GM19023 (cell line): Measurements from ENCODE around the gene CHTF18.

Source experiments
- ATAC-seq: cut with Tn5 transposase; IDR thresholded peaks from one replicate; pipeline ENCODE4 v1.9.1; 2021; ENCODE audit warnings: mild to moderate bottlenecking, moderate library complexity; ENCODE audit not compliant: unreplicated experiment

Gene CHTF18

DNA sequence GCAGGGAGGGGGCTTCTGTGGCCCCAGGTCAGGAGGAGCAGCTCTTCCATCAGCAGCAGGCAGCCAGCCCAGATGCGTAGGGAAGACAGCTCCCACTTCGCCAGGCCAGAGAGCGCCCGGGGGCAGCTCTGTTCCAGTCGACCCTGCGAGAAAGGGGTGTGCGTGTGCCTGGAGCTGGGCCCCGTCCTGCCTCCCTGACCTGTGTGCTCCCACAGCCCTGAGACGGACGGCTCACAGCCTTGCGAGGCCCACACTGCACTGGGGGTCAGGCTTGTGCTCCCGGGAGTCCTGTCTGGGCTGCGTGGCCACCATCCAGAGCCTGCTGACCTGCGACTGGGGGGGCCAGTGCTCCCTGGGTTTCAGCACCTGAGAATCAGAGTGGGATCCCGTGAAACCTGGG, 28.4 kb upstream of the CHTF18 start:
- no peak for ATAC-seq

DNA sequence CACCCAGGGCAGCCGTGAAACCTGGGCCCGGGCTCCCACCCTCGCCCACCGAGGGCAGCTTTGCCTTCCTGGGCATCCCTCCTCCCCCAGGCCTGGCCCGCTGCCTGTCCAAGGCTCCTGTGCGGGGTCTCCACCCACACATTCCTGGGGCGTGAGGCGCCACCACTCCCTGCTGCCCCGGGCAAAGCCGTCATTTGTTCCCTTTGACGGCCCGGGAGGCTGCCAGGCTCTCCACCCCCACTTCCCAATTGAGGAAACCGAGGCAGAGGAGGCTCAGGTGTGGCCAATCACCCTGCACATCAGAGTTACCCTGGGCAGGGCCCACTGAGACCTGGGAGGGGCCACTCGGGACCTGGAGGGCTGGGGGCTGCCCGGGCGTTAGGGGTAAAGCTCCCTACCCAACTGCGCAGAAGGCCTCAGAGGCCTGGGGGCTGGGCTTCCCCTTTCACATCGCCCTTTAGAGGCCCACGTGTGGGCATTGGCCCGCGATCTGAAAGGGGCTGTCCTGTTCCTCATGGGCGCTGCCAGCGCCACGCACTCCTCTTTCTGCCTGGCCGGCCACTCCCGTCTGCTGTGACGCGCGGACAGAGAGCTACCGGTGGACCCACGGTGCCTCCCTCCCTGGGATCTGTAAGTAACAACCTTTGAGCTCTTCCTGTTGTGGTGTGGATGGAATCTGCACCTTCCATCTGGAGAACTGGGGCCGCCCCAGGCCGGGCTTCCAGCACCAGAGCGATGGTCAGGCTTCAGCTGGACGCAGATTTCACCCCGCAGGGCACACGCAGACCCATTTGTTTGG, 27.7 kb upstream of the CHTF18 start, which contains the start of gene MSLN:
Gene MSLN, plus strand, starts transcription at position 190 of the 799 bp plus-strand sequence. CDS start 1,947 bp downstream, outside the sequence.
- ATAC-seq, result no peak

DNA sequence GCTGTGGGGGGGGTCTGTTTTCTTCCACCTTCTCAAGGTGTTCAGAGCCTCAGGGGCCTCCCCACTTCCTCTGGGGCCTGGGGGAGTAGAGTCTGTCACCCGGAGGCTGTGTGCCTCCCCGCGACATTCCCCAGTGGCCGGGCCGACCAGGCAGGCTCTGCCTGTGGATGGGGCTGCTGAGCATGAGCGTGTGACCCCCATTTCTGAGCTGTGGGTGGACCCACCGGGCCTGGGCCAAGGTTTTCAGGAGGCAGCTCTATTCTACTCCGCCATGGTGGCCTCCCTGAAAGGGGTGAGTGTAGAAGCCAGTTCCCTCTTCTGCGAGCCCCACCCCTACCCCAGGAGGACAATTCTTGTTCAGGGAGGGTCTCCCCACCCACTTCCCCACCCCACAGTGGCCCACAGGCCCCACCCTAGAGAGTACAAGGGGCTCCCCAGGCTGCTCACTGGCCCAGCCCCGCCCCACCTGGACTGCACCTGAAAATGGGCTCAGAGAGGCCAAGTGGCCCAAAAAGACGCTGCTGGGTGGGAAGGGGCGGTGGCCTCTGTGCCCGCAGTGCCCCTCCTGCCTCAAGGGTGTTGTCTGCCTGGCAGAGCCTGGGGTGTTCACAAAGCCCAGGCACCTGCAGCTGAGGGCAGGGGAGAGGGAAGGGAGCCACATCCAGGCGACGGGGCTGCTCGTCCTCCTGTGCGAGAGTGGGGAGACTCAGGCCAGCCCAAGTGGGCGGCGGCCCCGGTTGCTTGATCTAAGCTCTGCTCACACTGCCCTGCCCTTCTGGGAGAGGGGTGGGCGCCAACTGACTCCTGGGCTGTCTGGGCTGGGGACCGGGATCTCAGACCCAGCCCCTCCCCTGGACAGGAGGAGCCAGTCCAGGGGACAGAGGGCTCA, 26.6 kb upstream of the CHTF18 start:
- no peak for ATAC-seq

- no peak for ATAC-seq
Measured at GRCh38 chr16:762595-763268, 25.7 kb upstream of the CHTF18 start.

DNA sequence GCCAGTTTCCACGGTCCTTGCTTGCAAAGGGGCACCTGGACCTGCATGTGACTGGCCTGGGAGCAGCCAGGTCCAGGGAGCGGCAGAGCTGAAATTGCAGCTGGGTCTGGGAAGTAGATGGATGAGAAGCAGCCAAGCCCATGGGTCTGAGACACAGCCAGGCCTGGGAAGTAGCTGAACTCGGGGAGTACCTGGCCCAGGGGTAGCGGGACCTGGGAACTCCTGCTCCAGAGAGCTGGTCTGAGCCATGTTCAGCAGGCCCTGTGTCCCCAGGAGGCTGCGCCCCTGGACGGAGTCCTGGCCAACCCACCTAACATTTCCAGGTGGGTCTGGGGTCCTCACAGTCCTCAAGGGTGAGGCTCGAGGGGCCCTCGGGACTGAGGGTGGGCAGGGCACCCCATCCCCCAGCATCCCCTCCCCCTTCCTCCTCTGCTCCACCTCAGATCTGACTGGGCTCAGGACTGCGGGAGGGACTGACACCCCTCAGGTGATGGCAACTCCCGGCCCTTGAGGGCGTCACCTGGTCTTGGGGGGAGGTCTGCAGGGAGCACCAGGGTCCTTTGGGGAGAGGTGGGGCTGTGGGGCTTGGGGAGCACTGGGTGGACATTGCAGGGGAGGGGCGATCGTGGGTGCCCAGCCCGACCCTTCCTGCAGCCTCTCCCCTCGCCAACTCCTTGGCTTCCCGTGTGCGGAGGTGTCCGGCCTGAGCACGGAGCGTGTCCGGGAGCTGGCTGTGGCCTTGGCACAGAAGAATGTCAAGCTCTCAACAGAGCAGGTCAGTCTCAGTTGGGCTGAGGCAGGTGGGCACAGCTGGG, 24.8 kb upstream of the CHTF18 start:
- ATAC-seq, result no peak

GRCh38 chr16:764184-764750, 24.2 kb upstream of the CHTF18 start:
- no peak for ATAC-seq

DNA sequence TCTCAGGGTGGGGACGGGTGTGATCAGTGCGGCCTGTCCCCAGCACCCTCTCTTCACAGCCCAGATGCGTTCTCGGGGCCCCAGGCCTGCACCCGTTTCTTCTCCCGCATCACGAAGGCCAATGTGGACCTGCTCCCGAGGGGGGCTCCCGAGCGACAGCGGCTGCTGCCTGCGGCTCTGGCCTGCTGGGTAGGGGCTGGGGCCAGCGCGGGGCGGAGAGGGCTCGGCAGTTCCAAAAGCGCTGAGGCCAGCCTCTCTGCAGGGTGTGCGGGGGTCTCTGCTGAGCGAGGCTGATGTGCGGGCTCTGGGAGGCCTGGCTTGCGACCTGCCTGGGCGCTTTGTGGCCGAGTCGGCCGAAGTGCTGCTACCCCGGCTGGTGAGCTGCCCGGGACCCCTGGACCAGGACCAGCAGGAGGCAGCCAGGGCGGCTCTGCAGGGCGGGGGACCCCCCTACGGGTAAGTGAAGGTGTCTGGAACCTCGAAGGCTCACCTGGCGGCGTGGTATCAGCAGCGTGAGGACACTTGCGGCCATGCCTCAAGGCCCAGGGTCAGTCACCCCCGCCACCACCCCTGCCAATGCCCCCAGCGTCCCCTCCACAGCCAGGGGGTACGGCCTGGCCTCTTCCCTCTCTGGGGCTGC, 23.5 kb upstream of the CHTF18 start:
- ATAC-seq, result no peak

GRCh38 chr16:765488-765865, 22.9 kb upstream of the CHTF18 start:
- no peak for ATAC-seq

DNA sequence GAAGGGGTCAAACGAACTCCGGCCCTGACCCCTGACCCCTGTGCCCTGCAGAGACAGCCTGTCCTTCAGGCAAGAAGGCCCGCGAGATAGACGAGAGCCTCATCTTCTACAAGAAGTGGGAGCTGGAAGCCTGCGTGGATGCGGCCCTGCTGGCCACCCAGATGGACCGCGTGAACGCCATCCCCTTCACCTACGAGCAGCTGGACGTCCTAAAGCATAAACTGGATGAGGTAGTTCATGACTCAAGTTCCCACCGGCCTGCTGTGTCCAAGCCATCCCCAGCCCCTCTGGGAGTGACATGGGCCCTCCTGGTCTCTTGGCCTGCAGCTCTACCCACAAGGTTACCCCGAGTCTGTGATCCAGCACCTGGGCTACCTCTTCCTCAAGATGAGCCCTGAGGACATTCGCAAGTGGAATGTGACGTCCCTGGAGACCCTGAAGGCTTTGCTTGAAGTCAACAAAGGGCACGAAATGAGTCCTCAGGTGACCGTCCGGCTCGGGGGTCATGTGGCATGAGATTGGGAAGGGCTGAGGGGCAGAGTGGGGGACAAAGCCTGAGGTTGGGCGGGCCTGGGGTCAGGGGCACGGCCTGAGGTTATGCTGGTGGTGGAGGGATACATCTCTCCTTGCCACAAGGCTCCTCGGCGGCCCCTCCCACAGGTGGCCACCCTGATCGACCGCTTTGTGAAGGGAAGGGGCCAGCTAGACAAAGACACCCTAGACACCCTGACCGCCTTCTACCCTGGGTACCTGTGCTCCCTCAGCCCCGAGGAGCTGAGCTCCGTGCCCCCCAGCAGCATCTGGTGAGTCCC, 22.2 kb upstream of the CHTF18 start:
- no peak for ATAC-seq

DNA sequence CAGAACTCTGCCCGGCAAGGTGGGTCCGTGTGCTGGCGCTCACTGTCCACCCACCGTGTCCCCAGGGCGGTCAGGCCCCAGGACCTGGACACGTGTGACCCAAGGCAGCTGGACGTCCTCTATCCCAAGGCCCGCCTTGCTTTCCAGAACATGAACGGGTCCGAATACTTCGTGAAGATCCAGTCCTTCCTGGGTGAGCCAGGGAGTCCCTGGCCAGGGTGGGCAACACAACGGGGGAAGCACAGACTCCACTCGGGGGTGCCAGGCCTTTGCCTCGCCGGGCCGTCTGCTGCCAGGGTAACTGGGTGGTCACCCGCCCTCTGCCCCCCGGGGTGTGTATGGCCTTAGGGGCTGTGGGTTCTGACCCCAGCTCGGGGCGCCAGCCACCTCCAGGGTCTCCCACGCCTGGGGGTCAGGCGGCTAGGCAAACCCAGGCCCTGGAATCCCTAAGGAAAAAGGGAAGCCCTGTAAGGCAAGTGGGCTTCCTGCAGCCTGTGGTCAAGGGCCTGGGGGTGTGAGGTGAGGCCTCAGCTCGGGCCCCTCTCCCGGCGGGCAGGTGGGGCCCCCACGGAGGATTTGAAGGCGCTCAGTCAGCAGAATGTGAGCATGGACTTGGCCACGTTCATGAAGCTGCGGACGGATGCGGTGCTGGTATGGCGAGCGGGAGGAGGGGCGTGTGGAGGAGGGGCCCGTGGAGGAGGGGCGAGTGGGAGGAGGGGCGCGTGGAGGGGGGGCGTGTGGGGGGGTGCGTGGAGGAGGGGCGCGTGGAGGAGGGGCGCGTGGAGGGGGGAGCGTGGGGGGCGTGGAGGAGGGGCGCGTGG, 21.4 kb upstream of the CHTF18 start:
- no peak for ATAC-seq

DNA sequence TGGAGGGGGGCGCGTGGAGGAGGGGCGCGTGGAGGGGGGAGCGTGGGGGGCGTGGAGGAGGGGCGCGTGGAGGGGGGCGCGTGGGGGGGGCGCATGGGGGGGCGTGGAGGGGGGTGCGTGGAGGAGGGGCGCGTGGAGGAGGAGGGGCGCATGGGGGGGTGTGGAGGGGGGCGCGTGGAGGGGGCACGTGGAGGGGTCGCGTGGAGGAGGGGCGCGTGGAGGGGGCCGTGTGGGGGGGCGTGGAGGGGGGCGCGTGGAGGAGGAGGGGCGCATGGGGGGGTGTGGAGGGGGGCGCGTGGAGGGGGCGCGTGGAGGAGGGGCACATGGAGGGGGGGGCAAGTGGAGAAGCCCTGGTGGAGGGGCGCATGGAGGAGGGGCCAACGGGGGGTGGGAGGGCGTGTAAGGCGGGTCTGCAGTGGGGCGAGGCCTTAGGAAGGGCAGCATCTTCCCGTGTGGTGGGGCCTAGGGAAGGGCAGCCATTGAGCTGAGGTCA, 20.6 kb upstream of the CHTF18 start:
- ATAC-seq, result no peak

DNA sequence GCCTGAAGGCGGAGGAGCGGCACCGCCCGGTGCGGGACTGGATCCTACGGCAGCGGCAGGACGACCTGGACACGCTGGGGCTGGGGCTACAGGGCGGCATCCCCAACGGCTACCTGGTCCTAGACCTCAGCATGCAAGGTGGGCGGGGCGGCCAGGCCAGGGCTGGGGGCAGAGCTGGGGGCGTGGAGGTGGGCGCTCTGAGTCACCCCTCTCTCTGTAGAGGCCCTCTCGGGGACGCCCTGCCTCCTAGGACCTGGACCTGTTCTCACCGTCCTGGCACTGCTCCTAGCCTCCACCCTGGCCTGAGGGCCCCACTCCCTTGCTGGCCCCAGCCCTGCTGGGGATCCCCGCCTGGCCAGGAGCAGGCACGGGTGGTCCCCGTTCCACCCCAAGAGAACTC, 20.0 kb upstream of the CHTF18 start:
- no peak for ATAC-seq

DNA sequence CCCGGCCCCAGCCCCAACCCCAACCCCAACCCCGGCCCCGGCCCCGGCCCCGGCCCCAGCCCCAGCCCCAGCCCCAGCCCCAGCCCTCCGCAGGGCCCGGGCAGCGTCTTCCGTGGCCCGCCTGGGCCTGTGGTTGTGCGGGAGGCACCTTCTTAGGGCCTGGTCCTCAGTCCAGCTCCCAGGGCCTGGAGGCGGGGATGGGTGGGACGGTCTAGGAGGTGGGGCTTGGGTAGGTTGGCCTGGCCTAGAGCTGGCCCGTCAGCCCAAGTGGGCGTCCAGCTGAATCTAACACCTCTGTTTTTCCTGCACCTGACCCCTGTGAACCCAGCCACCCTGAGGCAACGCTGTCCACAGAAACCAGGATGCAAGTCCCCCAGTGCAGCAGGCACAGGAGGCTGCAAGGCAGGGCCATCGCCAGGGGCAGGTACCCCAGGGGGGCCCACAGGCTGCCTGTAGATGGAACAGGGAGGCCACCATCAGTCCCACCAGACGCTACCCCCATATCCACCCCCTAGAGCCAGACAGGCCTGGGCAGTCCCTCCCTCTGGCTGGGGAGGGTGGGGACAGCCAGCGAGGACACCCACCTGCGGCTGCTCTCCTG, 19.1 kb upstream of the CHTF18 start:
- ATAC-seq, result no peak

- ATAC-seq, result no peak
Measured at GRCh38 chr16:769934-770333, 18.5 kb upstream of the CHTF18 start.

DNA sequence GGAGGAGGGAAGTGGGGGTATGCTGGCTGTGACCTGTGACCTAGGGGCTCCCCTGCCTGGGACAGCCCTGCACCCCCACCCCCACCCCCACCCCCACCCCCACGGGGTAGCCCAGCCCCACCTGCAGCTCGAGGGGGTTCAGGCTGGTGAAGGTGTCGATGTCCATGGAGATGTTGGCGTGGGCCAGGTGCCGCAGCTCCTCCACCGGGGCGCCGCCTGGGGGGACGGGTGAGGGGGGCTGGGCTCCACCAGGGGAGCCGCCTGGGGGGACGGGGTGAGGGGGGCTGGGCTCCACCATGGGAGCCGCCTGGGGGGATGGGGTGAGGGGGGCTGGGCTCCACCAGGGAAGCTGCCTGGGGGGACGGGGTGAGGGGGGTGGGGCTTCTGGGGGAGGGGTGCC, 18.0 kb upstream of the CHTF18 start:
- no peak for ATAC-seq

GRCh38 chr16:772959-773358, 15.5 kb upstream of the CHTF18 start:
- ATAC-seq, result no peak
